Stimulated activated naive CD8-positive, alpha-beta T cell treated with anti-CD3 and anti-CD28 coated beads, Interleukin-15, amount 100 ng/mL, for 72 hours (primary cell): ENCODE data around the gene MAPK11.

ENCODE experiments used
- ATAC-seq: fragments of 150-1000 bp; cut with Tn5 transposase; 2 replicates; pipeline ENCODE4 v1.10.0; 2021; ENCODE audit warnings: mild to moderate bottlenecking, moderate library complexity
- DNase-seq, 2 donors: peaks; one replicate each; pipeline ENCODE4 v3.0.0; 2021 to 2022
- H3K27ac Mint-ChIP-seq, 2 donors: one replicate each; pipeline ENCODE4 v1.8.0; 2022; ENCODE audit warnings: mild to moderate bottlenecking in 2 of 2, mixed read lengths in 2 of 2, moderate library complexity in 2 of 2
- H3K27me3 Mint-ChIP-seq: one replicate; pipeline ENCODE4 v1.8.0; 2022; ENCODE audit warnings: mixed read lengths
- H3K4me1 Mint-ChIP-seq: one replicate; pipeline ENCODE4 v1.8.0; 2022; ENCODE audit warnings: mild to moderate bottlenecking, mixed read lengths
- H3K4me3 Mint-ChIP-seq, 2 donors: one replicate each; pipeline ENCODE4 v1.8.0; 2022; ENCODE audit warnings: mild to moderate bottlenecking in 2 of 2, mixed read lengths in 2 of 2, moderate library complexity in 1 of 2
- H3K9me3 Mint-ChIP-seq, 2 donors: one replicate each; pipeline ENCODE4 v1.8.0; 2022; ENCODE audit warnings: mixed read lengths in 2 of 2

MAPK11 gene

DNA sequence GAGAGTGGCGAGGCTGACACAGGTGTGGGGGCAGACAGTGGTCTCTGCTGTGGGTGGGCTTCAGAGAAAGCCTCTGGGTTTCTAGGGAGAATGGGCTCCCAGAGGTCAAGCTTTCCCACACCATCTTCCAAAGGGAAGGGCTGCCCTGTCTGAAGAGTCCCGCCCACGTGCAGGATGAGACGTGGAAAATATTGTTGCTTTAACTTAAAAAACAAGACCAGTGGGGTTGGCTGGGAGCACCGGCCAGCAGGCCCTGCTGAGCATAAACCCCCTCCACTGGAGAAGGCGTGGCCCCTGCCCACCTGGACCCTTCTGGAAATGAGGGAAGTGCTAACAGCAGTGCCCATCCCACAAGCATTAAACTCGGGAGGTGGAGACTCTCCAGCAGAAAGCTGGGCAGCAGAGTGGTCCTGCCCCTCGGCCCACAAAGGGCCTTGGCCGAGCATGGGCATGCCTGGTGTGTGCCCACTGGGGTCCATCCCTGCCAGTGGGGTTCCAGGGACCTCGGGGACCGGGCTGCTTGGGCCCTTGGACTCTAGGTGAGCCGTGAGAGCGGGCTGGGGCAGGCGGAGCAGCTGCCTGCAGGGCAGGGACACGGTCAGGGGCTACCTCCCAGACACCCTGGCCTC, 54.0 kb downstream of the MAPK11 start:
- no peak overlapping the region for H3K27ac Mint-ChIP-seq

DNA sequence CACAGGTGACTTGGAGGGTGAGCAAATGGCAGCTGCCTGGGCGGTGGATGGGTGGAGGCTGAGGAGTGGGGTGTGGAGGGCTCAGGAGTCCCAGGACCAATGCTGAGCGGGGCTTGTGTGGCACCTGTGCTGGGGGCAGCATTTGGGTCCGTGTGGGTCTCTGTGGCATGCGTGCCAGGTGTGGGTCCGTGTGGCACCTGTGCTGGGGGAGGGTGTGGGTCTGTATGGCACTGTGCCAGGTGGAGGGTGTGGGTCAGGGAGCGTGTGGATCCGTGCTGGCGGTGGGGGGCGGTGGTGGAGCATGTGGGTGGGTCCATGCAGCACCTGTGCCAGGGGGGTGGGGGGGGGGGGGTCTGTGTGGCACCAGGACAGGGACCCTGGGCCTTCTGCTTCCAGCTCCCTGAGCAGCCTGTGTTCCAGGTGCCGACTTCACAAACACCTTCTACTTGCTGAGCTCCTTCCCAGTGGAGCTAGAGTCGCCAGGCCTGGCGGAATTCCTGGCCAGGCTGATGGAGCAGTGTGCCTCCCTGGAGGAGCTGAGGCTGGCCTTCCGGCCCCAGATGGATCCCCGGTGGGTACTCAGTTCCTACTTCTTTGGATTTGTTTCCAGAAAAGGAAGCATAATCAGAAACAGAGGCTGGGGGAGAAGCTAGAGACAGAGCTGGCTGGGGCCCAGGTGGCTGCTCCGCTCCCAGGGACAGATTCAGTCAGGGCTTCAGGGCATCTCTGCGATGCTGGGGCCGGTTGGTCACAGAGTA, 54.7 kb downstream of the MAPK11 start:
- peak overlapping the region in 1 of 2 donors; percentile 85 for H3K27ac Mint-ChIP-seq
- H3K9me3 Mint-ChIP-seq: no peaks in the 10 kb centered on the region
- ATAC-seq: peak; percentile 21
- peaks cover 22% of the 10 kb centered on the region for H3K4me1 Mint-ChIP-seq
- no peak for DNase-seq
- no peak overlapping the region for H3K4me3 Mint-ChIP-seq
- H3K27me3 Mint-ChIP-seq: no peaks in the 10 kb centered on the region

More for the DNA sequence above, 54.0 kb downstream of the MAPK11 start:
- no peak overlapping the region for H3K4me3 Mint-ChIP-seq
- peaks cover 22% of the 10 kb centered on the region for H3K4me1 Mint-ChIP-seq
- no peaks in the 10 kb centered on the region for H3K9me3 Mint-ChIP-seq
- ATAC-seq: no peak
- DNase-seq: no peak
- no peaks in the 10 kb centered on the region for H3K27me3 Mint-ChIP-seq
